Measurements from ENCODE around the gene AKAP8L.
"Not testable (repeated sequence)": the region's sequence is repeated elsewhere in the genome, so short reads cannot be mapped to it uniquely, and the experiment has no call there.

Gene AKAP8L

DNA sequence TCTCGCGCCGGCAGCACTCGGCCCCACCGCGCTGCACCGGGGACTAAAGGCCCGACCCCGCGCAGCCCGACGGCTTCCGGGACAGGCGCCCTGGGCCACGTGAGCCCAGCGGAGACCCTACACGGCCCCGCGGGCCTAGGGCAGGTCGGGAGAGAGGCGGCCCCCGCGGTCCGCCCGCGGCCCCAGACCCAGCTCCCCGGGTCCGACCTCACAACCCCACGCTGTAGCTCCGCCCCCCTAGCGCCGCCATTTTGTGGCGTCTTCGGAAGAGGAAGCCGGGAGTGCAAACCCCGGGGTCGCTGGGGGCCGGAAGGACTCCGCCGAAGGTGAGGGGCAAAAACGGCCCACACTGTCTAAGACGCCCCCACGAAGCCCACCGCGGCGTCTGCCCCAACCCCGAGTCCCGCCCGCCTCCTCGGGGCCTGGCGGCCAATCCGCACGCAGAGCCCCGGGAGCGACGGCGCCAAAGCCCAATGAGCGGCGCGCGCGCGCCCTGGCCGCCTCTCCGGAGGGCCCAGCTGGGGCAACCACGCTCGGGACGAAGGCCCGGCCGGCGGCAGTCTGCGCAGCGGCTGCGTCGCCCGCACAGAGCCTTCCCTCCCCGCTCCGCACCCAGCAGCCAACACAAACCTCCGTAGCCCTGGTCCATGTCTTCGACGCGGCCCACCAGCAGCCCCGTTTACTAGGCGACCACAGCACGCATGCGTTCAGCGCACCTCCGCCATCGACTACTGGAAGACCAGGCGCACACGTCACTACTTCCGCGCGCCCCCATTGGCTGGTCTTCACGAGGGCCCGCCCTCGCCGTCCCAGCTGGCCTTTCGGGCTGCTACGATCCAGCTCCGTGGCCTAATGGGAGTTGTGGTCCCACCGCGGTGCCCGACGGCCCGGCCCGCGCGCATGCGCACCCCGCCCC is 39.4 kb downstream of the AKAP8L start, which contains the start of gene AKAP8:
Gene AKAP8, minus strand, starts transcription at position 705 of the 916 bp plus-strand sequence. Its CDS starts 56 bp downstream, at position 649.
- DNase-seq = peak; percentile 96

DNA sequence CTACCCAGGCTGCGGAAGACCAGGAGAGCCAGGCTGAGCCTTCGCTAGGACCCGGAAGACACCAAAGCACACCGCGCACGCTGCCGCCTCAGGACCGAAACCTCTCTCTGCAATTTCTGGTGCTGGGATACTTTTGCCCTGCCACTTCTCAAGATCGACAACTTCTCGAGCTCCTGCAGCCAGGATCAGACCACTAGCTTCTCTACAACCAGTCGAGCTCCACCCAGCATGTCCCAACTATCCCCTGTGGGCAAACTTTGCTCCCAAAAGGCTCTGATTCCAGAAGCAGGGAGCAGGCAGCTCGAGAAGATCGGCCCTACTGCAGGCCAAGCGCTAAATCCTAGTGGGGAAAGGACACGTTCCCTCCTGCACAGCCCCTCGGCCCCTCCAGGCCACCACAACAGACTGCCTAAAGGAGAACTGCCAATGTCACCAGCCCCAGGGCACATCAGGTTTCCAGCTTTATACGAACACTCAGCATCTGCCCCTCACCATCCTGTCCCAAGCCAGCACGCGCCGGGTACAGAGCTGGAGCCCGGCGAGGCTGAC is 40.2 kb downstream of the AKAP8L start:
- DNase-seq = peak; percentile 15

DNA sequence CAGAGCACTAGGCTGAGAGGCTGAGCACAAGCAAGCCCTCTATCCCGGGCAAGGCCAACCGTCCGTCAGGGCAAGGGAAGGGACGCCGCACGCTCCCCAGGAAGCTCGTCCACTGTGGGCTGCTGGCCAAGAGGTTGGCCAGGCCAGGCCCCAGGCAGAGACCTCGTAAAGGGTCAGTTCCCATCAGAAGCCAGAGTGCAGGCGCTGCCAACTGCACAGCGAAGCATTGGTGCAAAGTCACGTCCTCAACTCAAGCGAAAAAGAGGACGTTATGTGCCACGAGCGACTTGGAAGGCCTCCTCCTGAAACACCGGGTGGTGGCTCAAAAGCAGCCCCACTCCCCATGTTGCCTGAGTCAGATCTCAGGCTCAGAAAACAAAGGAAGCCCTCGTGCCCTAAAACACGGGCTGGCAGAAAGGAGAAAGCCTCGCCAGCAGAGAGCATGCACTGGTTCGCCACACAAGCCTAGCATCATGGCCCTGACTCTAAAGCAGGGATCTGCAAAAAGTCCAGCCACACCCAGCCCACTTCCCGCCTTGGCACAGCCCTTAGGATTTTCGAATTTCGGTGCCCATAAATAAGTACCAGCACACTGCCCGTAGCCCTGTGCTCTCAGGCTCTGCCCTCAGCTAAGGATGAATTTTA is 43.9 kb downstream of the AKAP8L start:
- no peak for DNase-seq

DNA sequence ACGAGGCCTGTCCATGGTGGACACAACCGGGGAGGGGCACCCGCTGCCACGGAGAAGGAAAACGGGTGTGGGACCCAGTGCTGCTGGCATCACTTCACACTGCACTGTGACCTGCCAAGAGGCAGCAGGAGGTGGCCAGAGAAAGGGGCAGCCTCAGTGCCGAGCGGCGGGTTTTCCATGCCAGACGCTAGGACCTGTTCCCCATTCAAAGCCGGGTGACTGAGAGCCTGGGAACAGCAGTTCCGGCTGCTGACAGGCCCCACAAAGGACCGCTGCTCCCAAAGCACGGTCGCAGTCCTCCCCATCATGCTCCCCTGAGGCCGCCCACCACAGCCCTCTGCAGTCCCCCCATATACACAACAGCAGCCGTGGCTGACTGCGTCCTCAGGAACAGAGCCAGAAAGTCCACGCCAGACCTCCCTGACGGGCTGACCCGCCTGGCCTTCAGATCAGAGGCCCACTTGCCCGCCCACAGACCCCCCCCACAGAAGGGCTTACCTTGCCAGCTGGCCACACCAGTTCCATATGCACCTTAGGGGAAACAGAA is 44.6 kb downstream of the AKAP8L start:
- DNase-seq = no peak

DNA sequence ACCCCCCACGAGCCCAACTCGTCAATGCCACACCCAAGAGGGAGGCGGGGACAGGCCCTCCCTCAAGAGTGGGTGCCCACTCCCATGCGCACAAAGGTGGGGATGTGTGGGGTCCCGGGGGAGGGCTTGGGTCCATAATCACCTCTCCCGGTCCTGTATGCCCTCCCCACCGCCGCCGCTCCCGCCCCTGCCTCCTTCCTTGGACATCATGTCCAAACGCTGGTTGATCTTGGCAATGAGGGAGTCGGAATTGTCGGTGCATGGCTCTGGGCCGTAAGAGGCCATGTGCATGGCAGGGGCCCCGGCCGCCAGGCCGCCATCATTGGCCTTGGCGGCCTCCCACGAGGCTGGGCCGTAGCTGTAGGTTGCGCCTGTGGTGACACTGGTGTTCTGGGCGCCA is 45.1 kb downstream of the AKAP8L start:
- DNase-seq = no peak

DNA sequence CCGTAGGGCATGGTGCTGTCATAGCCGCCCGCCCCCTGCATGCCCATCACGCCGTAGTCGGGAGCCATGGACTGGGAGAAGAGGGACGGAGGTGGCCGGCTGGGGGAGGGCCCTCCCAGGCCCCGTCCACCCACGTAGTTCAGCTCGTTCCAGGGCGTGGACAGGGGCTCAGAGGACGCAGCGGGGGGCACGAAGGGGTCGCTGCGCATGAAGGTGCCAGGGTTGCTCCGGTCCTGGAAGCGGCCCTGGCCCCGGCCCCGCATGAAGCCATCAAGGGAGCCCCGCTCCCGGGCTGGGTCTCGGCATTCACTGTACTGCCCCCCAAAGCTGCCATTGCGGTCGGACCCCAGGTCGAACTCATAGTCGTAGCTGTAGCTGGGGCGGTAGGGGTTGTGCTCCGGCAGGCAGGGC is 45.9 kb downstream of the AKAP8L start:
- DNase-seq = no peak

DNA sequence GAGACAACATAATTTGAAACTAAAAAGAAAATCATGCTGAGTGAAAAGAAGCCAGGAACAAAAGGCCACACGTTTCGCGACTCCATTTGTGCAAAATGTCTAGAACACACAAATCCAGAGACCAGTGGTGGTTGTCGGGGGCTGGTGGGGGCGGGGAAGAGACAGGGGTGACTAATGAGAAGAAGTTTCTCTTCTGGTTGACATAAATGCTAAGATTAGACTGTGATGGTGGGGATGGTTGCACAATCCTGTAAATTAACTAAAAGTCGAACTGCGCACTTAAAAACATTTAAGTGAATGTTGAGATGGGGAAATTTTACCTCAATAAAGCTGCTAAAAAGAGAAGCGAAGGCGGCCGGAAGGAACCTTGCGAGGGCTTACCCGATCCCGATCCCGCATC is 46.3 kb downstream of the AKAP8L start:
- DNase-seq = no peak

DNA sequence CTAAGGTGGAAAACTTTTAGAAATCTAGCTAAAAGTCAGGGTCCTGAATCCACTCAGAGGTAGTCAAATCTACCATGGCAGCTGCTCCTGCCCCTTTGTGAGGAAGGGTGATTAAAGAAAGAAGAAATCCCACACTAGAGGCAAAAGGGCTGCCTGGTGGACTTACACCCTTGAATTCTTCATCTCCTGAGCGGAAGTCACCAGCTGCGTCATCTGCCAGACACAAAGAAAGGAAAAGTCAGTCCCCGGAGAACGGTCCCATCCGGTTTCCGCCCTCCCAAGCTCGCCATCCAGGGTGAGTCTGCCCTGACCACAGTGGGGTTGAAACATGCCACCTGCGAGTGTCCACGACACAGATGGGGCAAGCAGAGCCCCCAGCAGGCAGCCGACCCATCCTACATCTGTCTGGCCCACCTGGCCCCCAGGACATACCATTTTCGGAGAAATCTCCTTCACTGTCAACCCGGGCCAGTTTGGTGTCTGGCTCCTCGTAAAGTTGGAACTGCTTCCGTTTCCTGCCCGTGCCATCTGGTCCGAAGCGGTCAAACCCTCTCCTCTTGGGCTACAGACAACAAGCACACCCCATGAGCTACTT is 46.9 kb downstream of the AKAP8L start:
- DNase-seq = no peak

DNA sequence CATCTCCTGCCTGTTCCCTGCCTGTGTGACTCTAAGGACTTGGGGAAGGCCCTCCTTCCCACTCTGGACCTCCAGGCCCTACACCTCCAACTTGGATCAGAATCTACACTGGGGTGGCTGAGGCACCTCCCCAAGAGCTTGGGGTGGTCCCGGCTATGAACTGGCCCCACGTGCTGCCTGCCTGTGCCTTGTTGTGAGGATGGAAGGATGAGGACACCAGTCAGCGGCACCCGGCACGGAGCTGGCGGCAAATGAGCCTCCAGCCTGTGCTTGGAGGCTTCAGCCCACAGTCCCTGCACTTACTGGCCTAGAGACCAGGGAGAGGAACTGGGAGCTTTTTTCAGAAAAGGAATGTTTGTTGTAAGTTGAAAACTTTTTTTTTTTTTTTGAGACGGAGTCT is 47.7 kb downstream of the AKAP8L start:
- DNase-seq = no peak

DNA sequence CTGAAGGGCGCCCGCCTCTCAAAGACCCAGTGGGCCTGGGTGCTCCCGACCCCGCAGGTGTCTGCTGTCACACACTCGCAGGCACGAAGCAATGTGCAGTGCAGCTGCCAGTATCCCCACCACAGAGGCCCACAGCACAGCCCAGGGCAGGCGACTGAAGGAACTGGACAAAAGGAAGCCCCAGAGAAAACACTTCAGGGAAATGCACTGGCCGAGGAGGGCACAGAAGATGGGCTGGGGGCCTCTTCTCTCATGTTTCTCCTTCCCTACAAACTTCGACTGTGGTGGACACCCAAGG is 49.2 kb downstream of the AKAP8L start:
- DNase-seq = no peak

DNA sequence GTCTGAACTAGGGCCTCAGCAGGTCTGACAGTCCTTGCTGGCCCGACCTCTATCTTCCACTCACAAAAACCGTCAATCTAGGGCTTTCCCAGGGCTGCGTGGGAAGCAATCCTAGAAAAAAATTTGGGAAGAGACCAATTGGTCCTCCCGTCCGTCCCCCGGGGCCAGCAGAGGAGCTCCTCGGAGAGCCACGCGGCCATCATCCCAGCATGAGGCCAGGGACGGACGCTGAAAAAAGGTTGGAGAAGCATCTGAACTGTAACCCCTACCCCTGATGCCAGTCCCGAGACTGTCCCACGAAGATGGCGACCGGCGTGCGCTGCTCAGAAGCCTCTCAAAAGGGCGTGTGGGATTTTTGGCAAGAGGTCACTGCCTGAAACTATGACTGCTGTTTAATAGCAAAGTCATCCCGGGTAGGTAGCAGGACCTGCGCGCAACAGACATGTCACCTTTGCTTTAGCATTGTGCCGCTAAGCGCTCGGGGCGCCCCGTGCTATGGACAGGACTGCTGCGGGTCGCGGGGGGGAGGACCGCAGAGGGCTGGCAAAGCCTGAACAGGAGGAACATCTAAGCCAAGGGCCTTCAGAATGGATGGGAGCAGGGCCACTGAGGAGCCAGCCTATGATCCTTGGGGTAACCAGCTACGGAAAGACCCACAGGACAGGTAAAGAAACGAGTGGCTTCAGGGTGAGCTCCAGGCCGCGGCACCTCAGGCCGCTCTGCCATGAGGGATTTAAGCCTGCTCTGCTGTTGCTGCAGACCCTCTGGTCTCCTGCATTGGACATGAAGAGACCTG is 49.8 kb downstream of the AKAP8L start:
- no peak for DNase-seq

DNA sequence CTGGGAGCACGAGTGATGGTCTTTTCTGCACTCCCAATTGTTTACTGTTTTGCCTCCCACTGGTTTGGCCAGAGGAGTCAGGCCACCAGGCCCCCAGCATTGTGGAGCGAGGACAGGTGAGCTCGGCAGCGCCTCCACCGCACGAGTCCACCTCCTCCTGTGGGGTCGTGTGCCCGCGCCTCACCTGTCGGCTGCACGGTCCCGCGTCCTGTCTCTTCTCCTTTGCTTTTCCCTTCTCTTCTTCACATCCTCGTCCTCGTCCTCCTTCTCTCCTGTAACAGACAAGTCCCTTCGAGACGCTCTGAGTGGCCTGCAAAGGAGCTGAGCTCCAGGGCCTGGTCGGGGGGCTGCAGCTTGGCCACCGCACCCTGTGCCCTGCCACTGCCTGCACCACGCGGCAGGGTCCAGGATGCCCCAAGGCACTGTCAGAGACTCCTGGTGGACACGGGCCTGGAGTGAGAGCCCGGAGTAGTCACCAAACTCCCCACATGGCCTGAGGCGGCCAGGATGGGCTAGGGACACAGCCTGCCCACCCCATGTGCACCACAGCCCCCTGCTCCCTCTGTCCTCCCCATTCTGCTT is 50.6 kb downstream of the AKAP8L start:
- DNase-seq = no peak

DNA sequence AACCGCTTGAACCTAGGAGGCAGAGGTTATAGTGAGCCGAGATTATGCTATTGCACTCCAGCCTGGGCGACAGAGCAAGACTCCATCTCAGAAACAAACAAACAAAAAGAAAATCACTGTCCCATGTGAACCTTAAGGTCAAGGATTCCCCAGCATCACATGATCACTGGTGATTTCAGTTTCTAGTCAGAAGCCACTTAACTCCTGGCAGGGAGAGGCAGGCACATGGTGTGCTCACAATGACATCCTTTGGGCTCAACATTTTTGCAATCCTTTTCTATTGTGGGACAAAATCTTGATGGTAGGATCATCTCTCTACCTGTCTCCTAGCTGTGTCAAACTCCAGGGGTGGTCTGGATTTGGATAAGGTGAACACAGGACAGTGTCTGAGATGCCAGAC is 51.3 kb downstream of the AKAP8L start:
- no peak for DNase-seq

DNA sequence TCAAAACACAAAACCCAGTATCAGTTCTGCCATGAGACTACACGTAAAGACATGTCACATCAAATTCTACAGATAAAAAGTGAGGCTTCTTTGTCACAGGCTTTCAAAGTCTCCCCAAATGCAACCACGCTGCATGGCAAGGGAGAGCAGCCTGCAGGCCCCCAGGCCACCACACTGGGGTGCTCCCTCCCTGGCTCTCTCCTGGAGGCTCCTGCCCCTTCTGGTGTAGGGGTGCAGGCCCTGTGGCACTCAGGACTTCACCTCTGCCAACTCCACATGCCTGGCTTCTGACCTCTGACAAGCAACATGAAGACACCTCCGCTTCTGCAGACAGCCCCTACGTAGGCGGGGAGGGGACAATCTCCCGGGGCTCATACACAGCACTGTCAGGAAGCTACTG is 53.5 kb downstream of the AKAP8L start:
- DNase-seq = no peak

DNA sequence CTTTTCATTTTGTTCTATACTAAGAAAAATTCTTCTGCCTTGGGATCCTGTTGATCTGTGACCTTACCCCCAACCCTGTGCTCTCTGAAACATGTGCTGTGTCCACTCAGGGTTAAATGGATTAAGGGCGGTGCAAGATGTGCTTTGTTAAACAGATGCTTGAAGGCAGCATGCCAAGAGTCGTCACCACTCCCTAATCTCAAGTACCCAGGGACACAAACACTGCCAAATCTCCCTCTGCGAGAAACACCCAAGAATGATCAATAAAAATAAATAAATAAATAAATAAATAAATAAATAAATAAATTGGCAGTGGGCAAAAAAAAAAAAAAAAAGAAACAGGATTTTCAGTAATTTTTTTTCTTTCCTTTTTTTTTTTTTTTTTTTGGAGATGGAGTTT is 55.0 kb downstream of the AKAP8L start:
- DNase-seq = not testable (repeated sequence)

DNA sequence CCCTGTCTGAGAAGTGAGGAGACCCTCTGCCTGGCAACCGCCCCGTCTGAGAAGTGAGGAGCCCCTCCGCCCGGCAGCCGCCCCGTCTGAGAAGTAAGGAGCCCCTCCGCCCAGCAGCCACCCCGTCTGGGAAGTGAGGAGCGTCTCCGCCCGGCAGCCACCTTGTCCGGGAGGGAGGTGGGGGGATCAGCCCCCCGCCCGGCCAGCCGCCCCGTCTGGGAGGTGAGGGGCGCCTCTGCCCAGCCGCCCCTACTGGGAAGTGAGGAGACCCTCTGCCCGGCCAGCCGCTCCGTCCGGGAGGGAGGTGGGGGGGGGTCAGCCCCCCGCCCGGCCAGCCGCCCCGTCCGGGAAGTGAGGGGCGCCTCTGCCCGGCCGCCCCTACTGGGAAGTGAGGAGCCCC is 55.7 kb downstream of the AKAP8L start:
- DNase-seq = not testable (repeated sequence)

DNA sequence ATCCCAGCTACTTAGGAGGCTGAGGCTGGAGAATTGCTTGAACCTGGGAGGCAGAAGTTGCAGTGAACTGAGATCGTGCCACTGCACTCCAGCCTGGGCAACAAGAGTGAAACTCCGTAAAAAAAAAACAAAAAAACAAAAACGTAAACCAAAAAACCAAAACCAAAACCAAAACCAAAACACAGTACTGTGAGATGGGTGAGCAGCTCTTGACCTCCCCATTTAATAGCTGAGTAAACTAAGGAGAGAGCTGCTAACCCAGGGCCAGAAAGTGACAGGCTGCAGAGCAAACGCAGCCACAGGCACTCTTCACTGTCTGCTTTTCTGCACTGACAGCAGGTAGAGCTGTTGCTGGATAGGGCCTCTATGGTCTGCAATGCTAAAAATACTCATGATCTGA is 58.8 kb downstream of the AKAP8L start:
- DNase-seq = not testable (repeated sequence)

DNA sequence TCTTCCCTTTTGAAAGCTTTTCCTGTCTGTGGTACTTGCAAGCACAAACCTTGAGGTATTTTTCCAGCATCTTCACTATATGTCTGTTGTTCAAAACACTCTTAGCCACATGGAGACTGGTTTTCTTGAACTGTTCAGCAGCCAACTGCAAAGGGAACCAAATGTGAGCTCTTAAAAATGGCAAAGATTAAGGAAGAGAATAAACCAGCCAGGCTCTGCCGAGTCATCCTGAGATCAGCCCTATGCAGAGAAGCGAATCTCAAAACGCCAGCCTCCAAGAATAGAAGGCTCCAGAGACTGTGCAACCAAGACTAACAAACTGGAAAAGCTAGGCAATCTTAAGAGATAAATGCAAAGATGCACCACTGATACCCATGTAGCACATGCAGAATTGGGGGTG is 59.9 kb downstream of the AKAP8L start:
- no peak for DNase-seq

DNA sequence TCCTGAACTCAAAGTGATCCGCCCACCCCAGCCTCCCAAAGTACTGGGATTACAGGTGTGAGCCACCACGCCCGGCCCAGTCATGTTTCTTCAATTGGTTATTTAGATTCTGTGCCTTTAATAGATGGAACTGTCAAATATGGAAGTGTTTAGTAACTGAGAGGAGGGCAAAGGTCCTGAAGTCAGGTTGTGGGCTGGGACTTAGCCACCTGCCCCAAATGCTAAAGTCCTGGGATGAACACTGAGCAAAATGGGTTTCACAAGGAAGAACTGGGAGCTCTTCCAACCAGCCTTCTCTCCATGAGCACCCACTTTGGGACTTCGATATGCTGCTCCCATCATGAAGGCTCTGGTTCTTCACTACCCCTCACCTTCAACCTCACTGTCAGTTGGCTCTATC is 60.9 kb downstream of the AKAP8L start:
- DNase-seq = no peak

DNA sequence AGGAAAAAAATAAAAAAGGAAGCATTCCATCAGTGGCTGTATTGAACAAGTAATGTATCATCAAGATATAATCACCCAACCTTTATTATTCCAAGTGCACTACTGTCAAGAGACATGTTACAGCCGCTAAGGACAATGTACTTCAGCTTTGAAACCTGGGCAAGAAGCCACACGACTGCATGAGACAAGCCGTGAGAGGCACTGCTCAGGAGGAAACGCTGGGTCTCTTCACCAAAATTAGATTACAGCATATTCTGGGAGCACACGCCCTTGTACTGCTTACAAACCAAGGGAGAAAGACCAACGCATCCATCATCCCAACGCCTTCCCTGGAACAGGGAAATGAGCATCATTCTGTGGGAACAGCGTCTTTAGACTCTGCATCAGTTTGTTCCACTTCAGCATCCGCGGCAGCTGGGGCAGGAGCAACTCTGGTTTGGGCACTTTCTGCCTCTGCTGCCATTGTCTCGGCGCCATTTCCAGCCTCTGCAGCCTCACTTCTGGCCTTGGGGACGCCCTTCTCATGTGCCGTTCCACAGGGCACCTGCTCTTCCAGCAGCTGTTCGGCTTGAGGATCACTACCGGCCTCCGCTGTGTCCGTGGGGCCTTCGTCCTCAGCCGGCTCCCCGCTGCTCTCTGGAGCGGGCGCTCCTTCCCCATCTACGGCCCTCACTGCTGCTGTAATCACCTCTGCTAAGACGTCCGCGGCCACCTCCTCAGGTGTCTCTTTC is 64.1 kb downstream of the AKAP8L start:
- DNase-seq = no peak

DNA sequence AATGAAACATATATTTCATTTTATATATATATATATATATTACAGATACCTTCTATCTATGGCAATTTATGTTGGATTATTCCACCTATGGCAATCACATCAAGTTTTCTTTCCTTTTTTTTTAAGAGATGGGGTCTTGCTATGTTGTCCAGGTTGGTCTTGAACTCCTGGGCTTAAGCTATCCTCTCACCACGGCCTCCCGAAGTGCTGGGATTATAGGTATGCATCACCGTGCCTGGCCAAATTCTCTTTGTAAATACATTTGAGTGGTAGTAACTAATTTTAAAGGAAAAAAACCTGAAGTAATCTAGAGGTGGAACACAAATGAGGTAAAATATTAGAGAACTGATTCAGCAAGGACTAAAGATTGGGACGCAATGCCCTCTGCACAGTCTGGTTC is 64.9 kb downstream of the AKAP8L start:
- DNase-seq = no peak

DNA sequence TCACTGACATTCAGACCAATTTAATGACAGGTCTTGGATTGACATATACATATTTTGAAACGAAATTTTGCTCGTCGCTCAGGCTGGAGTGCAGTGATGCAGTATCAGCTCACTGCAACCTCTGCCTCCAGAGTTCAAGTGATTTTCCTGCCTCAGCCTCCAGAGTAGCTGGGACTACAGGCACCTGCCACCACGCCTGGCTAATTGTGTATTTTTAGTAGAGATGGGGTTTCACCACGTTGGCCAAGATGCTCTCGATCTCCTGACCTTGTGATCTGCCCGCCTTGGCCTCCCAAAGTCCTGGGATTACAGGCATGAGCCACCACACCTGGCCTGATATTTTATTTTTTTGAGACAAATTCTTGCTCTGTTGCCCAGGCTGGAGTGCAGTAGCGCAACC is 66.3 kb downstream of the AKAP8L start:
- DNase-seq = not testable (repeated sequence)
